Activated T-cell treated with anti-CD3 and anti-CD28 coated beads for 24 hours (primary cell): Measurements from ENCODE around the gene TNFAIP3.
A peak's percentile ranks its signal among the peaks of the same experiment; 100 is the strongest.

Experiments
- DNase-seq: peaks from one replicate; pipeline ENCODE4 v3.0.0-alpha.2; 2020; ENCODE audit warnings: low read depth

Gene TNFAIP3

DNA sequence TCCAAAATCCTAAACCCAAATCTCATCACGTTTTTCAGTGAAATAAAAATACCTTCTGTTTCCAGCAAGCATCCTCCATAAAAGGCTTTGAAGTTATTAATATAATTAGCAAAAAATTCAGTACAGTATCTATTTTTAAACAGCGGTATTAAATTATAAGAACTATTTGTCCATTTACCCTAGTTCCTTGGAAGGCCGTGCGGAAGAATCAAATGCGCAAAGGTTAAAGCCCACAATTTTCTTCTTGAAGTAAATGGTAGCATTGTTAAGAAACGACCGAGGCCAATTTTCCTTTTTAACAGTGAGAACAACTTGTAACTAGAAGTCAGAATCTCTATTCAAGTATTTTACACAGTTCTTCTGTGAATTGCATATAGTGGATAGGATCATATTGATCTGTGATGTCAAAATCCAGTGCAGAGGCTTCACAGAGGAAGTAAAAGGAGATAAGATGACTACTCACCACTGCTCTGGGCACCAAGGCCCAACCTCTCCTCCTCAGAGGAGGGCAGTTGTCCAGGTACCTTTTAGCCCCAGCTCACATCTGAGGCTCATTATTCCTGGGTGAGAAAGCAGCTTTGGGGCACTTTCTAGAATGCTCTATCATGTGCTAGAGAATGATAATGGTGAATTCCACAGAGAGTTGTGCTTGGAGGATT lies 36.3 kb downstream of the TNFAIP3 start:
- DNase-seq: no peak

DNA sequence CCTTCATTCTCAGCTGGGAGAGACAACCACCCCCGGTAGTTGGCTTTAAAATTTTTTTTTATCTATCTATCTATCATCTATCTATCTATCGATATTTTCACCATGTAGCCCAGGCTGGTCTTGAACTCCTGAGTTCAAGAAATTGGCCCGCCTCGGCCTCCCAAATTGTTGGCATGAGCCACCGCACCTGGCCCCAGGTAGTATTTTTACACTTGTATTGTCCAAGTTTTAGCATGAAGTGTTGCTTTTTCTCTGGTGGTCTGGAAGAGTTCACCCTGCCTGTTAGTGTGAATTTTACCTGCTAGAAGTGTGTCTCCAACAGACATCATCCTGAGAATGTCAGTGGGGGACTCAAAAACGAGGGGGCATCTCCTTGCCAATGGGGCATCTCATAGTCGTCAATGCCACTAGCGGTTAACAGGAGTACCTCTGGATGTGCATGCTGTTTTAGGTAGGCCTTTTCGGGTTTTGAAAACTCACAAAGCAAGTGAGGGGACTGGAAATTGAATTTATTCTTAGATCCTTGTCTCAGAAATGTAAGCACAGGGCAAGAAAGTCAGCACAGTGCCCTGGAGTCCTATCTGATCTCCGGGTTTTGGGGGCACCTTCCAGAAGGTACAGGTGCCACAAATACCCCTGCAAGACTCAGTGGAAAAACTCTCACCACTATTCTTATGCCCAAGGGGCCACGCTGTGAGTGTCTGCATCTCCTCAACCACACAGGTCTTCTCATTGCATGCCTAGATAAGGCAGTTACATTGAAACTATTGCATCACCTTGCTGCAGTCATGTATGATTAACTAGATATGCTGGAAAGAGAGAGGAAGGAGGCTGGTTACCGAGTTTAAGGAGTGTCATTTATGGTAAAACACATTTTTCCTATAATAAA lies 37.1 kb downstream of the TNFAIP3 start:
- peak; percentile 50 for DNase-seq

DNA sequence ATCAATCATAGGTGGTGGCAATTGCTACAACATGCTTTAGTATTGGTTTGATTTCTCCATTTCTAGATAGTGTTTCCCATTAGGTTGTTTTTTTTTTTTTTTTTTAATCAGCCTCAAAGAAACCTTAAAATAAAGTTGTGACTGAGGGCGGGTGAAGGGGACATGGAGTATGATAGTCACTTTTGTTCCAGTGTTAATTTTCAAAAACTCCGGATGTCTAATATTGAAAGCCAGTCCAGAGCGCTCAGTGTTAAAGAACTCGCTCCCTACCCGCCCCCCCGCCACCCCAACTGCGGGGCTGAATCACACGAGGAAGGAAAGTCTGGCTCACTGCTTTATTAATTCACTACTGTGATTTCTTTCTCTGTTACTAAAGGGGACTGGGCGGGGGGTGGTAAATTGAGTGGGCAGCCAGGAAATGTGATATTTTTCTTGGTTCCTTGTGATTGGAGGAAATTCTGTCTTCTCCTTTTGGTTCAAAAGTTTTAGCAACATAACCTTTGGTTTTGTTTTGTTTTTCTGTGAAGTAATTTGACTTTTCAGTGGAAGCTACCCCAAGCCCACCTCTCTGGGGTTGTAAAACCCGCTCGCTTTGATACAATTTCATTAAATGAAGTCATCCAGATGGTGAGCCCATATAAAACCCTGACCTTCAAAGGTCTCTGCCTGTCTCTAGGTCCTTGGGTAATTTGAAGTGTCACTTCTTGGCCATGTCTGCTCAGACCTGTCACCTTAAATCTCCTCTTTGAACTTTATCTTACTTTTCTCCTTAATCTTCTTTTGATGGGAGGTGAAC lies 38.0 kb downstream of the TNFAIP3 start:
- DNase-seq: peak; percentile 84

- DNase-seq: no peak
These were observed 39.0 kb downstream of the TNFAIP3 start for GRCh38 chr6:137906020-137906472.

DNA sequence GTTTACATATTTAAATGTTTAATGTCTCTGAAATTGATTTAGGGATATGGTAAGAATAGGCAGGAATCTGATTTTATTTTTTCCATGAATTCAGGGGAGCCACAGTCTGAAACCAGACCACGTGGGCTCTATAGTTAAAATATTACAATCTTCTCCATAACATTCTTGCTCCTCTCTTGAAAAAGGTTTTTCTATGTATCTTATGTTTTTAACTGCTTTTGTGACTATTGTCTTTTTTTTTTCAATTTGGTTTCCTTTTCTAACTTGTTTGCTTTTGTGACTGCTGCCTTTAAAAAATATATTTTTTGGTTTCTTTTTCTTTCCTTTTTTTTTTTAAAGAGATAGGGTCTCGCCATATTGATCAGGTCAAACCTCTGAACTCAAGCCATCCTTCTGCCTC lies 40.1 kb downstream of the TNFAIP3 start:
- DNase-seq: no peak

DNA sequence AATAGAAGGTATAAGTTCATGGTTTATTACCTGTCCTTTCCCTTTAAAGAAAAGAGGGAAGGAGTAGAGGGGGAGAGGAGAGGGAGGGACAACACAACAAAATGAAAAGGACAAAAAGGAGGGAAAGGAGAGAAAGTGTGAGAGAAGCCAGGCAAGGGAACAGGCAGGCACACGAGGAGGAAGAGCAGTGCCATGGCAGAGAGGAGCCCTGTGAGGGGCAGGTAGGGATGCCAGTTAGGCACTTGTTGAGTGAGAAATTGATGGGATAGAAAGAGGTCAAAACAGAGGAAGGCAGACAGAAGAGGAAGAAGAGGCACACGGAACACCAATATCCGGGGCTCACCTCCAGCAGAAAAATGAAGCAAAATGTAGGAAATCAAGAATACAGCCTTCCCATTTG lies 42.5 kb downstream of the TNFAIP3 start:
- DNase-seq: no peak

GRCh38 chr6:137910424-137910834 lies 43.4 kb downstream of the TNFAIP3 start:
- no peak for DNase-seq

DNA sequence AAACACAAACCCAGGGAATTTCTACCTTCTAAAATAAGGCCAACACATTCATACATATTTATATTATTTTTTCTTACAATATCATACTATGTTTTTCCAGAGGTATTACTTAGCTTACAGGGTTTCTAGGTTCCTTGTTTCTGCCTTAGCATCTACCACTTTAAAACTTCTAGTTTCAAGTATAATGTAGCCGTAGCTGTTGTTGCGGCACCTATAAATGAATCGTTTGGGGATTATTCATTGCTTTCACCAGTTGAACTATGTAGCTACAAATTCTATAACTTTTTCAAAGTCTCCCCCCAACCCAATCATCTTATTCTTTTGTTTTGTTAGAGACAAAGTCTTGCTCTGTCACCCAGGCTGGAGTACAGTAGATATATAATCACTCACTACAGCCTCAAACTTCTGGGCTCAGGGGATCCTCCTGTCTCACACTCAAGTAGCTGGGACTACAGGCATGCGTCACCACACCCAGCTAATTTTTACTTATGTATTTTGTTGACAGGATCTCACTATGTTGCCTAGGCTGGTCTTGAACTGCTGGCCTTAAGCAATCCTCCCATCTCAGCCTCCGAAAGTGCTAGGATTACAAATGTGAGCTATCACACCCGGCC lies 43.9 kb downstream of the TNFAIP3 start:
- DNase-seq: no peak

GRCh38 chr6:137911675-137912191 lies 44.7 kb downstream of the TNFAIP3 start:
- no peak for DNase-seq

DNA sequence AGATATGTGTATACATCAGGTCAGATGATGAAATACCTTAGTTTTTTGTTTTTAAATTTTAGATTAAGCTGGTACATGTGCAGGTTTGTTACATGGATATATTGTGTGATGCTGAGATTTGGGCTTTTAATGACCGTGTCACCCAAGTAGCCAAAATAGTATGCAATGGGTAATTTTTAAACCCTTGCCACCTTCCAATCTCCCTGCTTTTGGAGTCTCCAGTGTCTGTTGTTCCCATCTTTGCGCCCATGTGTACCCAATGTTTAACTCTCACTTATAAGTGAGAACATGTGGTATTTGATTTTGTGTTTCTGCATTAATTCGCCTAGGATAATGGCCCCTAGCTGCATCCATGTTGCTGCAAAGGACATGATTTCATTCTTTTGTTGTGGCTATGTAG lies 45.8 kb downstream of the TNFAIP3 start:
- DNase-seq: no peak

GRCh38 chr6:137913434-137913833 lies 46.4 kb downstream of the TNFAIP3 start:
- no peak for DNase-seq

GRCh38 chr6:137913996-137914529 lies 47.0 kb downstream of the TNFAIP3 start:
- DNase-seq: no peak

DNA sequence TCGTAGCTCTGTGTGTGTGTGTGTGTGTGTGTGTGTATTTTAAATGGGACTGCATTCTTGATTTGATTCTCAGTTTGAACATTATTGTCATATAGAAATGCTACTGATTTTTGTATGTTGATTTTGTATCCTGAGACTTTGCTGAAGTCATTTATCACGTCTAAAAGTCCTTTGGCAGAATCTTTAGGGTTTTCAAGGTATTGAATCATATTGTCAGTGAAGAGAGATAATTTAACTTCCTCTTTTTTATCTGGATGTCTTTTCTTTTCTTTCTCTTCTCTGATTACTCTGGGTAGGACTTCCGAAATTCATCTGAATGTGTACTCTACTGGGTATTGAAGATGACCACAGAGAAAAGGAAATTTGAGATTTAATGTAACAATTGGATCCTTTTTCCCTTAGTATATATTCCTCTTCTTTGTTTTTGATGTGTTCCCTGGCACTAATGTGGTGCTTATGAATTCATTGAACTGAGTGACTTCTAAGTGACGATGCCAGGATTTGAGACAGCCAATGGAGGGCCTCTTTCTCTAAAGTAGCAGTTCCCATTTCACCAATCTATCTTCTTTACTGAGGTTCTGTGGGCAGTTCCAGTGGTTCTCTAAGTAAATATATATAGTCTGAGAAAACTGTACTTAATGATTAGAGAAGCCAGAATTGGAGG lies 47.6 kb downstream of the TNFAIP3 start:
- DNase-seq: no peak

DNA sequence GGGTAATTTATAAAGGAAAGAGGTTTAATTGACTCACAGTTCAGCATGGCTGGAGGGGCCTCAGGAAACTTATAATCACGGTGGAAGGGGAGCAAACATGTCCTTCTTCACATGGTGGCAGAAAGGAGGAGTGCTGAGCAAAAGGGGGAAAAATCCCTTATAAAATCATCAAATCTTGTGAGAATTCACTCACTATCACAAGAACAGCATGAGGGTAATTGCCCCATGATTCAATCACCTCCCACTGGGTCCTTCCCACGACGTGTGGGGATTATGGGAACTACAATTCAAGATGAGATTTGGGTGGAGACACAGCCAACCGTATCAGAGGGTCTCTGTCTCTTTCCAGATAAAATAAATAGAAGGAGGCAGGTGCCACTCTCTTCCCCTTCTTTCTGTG lies 48.7 kb downstream of the TNFAIP3 start:
- no peak for DNase-seq

GRCh38 chr6:137917551-137918325 lies 50.7 kb downstream of the TNFAIP3 start:
- no peak for DNase-seq

- no peak for DNase-seq
These were observed 52.4 kb downstream of the TNFAIP3 start for GRCh38 chr6:137919502-137919823.

DNA sequence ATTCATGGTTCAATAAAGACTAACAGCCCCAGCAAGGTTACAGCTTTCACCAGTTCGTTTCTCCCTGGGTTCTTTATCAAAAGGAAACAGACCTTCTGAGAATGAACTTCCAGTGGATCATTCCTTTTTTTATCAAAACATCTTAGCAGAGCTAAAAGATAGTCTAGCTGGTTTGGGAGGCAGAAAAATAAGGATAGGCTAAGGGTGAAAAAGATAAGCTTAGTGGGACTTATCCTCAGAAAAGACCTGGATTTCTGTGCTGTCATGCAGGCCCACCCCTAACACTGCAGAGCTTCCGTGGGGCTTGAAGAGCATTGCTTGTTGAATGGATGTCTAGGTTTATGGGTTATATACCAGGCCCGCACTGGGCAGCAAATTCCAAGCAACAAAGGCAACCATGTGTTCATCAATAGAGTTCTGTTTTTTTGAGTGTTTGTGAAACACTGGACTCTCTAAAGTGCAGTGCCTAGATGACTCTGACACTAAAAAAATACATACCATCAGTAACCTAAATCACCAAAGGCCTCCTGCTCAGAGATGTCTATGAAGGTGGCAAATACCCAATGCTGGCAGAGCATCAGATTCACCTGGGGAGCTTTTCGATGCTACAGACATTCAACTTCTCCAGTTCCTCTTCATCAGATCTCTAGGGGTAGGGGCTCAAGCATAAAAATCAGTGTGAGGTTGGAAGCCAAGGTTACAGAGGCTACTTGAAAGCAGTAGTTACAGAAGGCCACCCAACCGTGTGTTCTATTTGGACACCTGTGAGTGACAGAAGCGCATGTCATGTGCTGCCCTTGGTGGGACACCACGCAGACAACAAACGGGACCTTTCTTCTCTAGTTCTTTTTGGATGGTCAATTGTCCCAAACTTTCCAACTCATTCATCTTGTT lies 53.0 kb downstream of the TNFAIP3 start:
- DNase-seq: no peak

DNA sequence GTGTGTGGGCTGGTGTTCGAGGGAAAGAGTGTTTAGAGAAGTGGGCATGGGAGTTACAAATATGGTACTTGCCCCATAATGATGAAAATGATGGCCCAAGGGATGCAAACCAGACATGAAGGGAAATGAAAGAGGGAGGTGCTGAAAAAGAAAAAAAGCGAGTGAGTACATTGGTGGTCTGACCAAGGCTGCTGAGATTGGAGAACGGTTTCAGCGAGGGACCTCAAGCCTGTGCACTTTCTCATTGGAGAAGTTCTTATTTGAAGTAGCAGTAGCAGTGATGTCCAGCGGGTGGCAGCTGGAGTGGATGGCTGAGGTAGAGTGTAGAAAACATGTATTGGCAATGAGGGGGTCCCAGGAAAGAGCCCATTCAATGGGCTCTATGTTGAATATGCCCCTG lies 54.8 kb downstream of the TNFAIP3 start:
- DNase-seq: no peak

DNA sequence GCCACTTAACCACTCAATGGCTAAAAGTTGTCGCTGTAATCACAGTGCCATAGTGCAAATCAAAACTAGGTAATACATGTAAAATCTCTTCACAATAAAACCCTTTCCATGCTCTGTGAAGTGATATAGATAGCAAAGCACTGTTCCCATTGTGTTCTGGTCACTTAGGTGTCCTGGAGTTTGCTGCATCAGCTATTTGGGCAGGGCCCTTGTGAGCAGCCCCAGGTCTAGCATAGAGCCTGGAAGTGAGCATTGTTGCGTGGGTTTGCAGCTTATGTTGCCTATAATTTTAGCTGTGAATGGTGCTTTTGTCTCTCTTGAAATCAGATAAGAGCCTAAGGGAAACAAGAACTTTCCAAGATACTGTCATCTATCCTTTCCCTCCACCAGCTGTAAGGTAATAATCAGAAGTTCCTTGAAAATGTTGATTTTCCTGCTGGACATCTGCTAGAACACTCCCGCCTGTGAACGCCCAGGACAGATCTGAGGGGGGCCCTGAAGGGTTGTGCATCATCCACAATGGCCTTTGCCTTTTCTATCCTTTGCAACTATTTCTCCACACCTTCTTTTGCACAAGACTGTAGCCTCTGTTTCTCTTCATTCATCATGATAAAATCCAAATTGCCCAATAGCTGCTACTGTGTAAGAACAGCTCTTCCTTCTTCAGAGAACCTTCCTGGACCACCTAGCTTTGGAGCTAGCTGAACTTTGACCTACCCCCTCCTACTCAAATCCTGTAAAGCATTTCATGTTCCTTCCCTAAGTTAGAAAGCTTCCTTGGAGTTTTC lies 57.0 kb downstream of the TNFAIP3 start:
- no peak for DNase-seq
